ENCODE data around the gene KANK4.

- TF ChIP-seq CTCF (IDR thresholded peaks at IDR 0.05; ENCODE audit: insufficient read depth, low read length, poor library complexity, severe bottlenecking) = no peak
- no peak for TF ChIP-seq EZH2phosphoT487 (conservative IDR thresholded peaks at IDR 0.05; ENCODE audit: low read length)
Measured at GRCh38 chr1:62240651-62241370, 78.4 kb downstream of the KANK4 start.

All from SU-DHL-6 (cell line).